ENCODE measurements around the gene PGAP6.
"Not testable (repeated sequence)": the region's sequence is repeated elsewhere in the genome, so short reads cannot be mapped to it uniquely, and the experiment has no call there.

Gene PGAP6, protein sequence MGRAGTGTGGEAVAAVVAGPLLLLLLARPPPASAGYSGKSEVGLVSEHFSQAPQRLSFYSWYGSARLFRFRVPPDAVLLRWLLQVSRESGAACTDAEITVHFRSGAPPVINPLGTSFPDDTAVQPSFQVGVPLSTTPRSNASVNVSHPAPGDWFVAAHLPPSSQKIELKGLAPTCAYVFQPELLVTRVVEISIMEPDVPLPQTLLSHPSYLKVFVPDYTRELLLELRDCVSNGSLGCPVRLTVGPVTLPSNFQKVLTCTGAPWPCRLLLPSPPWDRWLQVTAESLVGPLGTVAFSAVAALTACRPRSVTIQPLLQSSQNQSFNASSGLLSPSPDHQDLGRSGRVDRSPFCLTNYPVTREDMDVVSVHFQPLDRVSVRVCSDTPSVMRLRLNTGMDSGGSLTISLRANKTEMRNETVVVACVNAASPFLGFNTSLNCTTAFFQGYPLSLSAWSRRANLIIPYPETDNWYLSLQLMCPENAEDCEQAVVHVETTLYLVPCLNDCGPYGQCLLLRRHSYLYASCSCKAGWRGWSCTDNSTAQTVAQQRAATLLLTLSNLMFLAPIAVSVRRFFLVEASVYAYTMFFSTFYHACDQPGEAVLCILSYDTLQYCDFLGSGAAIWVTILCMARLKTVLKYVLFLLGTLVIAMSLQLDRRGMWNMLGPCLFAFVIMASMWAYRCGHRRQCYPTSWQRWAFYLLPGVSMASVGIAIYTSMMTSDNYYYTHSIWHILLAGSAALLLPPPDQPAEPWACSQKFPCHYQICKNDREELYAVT

DNA sequence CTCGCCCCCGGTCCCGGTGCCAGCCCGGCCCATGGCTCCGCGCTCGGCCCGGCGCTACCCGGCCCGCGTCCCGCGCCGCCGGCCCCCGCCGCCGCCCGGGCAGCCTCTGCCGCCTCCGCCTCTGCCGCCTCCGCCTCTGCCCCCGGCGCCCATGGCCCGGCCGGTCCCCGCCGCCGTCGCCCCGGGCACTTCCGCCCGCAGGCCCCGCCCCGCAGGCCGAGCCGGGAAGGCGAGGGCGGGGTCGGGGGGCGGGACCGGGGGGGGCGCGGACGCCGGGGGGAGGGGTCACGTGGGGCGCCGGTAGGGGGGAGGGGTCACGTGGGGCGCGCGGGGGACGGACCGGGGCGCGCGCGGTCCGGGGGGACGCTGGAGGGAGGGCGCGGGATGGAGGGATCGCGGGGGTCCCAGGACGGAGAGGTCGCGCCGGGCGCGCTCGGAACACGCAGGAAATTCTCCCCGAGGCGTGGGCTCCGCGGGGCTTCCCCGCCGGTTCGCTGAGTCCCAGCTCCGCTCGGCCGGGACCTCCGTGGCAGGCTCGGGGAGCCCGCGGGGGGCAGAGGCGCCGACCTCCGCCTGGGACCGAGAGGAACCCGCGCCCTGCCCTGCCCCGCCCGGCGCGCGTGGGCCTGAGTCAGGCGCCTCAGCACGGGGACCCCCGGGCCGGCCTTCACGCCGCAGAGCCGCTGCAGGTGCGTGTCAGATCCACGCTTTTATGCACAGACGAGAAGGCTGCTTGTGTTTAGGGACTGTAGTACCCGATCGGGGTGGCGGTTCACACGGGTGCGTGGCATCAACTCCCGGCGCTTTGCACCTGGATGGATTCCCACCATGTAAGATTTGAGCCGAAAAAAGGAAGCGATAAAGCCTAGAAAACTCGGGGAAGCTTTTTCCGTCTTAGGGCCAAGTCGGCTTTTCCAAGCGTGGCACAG is at the start of gene PGAP6:
Gene PGAP6 (minus strand): TSS at position 190 of the 929 bp plus-strand sequence. CDS start 157 bp downstream, at position 33.
- DNase-seq: peak; percentile 59

DNA sequence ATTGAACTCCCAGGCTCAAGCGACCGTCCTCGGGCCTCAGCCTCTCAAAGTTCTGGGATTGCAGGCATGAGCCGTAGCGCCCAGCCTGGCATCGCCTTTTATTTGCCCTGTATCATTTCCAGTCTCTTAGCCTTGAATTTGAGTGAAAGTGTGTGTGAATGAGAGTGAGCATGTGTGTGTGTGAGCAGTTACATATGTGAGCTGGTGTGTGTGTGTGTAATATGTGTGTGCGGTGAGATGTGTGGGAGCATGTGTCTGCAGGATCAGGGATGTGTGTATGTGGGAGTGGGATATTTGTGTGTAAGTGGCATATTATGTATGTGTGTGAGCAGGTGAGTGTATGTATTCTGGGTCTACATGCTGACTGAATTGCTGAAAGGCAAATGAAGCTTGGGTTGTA is 49.1 kb upstream of the PGAP6 start:
- DNase-seq: no peak

DNA sequence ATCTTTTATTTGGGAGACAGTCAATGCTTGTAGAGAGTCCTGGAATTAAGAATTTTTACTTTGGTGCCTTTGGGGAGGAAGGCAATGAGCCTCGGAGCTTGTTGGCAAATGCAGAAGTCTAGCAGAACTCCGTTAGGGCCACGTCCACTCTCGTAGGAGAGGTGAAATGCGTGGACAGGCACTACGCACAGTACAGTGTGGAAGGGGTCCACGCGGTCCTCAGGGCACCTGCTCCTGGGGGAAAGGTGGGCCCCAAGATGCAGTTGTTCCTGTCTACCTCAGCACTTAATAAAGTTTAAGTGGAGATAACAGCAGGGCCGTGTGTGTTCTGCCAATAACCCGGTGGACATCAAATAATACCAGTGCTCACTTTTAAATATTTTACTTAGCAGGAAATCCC is 45.5 kb upstream of the PGAP6 start:
- no peak for DNase-seq

DNA sequence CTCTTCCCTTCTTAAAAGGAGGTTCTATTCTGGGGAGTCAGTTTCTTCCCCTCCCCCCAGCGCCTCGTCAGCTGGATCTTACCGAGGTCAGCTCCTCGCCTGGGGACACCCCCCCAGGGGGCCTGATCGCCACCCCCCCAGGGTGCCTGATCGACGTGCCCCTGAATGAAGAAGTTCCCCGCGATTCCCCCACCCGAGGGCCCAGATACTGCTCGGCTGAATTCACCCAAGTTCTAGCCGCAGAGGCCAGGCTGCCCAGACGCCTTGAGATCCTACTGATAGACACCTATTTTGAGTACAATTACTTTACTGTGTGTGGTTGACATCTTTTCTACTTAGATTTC is 45.1 kb upstream of the PGAP6 start:
- DNase-seq: no peak

DNA sequence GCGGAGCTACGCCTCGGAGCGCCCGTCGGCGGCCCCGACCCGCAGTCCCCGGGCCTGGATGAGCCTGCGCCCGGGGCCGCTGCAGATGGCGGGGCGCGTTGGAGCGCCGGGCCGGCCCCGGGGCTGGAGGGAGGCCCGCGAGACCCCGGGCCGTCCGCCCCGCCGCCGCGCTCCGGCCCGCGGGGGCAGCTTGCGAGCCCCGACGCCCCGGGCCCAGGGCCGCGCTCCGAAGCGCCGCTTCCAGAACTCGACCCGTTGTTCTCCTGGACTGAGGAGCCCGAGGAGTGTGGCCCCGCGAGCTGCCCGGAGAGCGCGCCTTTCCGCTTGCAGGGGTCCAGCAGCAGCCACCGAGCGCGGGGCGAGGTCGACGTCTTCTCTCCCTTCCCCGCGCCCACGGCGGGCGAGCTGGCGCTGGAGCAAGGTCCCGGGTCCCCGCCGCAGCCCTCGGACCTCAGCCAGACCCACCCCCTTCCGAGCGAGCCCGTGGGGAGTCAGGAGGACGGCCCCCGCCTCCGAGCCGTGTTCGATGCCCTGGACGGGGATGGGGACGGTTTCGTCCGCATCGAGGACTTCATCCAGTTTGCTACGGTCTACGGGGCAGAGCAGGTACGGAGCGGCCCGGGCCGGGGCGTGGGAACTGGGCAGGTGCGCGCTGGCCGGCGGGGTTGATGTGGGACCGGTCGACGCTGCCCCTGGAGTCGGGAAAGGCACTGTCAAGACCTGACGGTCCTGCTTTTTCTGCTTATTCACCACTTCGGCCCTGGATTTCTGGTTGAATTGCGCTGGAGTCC is 44.5 kb upstream of the PGAP6 start:
- DNase-seq: no peak

DNA sequence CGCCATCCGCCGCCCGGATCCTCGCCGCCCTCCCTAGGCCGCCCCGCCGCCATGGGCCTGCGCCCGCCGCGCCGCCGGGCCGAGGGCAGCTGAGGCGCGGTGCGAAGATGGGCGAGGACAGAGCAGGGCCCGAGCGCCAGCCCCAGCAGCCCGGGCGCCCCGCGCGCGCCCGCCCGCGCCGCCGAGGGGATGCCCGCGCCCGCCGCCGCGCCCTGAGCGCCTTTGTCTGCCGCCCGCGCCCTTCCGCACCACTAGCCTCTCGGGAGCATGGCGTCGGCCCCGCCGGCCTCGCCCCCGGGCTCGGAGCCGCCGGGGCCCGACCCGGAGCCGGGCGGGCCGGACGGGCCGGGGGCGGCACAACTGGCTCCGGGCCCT is 43.9 kb upstream of the PGAP6 start:
- no peak for DNase-seq

DNA sequence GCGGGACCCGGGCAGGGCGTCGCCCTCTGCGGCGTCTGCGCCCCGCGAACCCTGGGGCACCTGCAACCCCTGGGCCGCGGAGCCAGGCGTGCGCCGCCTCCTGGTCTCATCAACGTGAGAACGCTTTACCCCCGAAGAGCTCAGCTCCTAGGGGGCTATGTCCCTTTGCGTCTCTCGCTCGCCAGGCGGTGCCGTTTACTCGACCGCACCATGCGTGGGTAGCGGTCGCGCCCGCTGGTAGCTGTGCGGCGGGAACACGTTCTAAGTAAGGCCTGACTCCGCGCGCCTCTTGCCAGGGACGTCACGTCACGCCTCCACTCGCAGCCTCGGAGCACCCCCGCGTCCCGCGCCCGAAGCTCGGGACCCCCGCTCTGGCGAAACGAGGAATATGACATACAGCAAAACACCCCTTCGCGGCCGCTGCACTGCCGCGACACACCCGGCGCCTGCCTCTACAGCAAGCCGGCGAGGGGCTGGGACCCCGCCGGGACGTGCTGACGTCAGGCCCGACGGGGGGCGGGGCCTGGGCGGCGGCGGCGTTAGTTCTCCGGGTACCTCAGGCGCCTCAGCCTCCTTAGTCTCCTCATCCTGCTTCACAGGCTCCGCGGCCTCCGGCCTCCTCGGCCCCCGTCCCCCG is 43.4 kb upstream of the PGAP6 start, which contains the start of gene RAB11FIP3:
Gene RAB11FIP3 (plus strand): TSS at position 568 of the 637 bp plus-strand sequence. CDS start 358 bp downstream, outside the sequence.
- DNase-seq: peak; percentile 82

DNA sequence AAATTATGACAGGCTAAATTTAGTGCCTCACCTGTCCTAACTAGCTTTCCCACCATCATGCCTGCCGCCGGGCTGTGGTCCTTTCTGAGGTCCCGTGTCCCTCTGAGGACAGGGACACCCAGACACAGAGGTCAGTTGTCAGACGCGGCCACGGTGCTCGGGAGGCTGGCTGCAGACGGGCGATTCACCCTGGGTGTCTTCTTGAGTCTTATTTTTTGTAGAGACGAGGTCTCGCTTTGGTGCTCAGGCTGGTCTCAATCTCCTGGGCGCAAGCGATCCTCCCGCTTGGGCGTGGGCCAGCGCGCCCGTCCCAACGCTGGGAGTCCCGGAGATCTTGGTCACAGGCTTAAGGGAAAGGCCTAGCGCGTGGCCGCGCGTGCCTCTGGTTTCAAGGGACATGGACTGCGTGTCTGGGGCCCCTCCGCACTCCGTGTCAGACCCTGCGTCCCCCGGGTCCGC is 42.9 kb upstream of the PGAP6 start:
- peak; percentile 66 for DNase-seq

DNA sequence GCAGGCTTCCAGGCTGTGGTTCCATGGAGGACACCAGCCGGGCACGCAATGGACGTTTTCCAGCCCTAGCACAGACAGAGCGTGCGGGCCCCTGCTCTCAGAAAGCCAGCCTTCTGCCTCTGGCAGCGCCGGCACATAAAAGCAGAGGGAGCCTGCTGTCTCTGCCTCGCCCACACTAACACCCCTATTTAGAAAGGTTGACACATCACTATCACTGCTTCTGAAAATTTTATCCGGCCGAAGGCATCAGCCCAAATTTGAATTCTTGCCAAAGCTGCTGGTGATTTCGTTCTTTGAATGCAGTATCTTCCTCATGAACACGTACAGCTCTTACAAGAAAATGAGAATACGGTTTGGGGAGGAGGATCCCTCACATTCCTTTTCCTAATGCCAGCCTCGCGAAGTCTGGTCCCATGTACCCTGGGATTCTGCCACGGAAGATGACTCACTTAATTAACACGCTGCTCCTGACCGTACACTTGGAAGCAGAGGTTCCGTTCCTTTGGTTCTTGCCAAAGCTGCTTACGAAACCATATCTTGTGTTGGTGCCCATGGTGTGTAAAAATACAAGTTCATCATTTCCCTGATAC is 42.4 kb upstream of the PGAP6 start:
- DNase-seq: peak; percentile 69

DNA sequence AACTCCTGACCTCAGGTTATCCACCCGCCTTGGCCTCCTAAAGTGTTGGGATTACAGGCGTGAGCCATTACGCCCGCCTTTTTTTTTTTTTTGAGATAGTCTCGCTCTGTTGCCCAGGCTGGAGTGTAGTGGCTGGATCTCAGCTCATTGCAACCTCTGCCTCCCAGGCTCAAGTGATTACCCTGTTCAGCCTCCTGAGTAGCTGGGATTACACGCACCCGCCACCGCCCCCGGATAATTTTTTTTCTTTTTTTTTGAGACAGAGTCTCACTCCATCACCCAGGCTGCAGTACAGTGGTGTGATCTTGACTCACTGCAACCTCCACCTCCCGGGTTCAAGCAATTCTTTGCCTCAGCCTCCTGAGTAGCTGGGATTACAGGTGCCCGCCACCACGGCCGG is 40.4 kb upstream of the PGAP6 start:
- DNase-seq: not testable (repeated sequence)

DNA sequence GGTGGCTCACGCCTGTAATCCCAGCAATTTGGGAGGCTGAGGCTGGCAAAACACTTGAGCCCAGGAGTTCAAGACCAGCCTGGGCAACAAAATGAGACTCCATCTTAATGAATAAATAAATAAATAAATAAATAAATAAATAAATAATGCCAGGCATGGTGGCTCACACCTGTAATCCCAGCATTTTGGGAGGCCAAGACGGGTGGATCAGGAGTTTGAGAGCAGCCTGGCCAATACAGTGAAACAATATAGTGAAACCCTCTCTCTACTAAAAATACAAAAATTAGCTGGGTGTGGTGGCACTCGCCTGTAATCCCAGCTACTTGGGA is 33.4 kb upstream of the PGAP6 start:
- not testable (repeated sequence) for DNase-seq

DNA sequence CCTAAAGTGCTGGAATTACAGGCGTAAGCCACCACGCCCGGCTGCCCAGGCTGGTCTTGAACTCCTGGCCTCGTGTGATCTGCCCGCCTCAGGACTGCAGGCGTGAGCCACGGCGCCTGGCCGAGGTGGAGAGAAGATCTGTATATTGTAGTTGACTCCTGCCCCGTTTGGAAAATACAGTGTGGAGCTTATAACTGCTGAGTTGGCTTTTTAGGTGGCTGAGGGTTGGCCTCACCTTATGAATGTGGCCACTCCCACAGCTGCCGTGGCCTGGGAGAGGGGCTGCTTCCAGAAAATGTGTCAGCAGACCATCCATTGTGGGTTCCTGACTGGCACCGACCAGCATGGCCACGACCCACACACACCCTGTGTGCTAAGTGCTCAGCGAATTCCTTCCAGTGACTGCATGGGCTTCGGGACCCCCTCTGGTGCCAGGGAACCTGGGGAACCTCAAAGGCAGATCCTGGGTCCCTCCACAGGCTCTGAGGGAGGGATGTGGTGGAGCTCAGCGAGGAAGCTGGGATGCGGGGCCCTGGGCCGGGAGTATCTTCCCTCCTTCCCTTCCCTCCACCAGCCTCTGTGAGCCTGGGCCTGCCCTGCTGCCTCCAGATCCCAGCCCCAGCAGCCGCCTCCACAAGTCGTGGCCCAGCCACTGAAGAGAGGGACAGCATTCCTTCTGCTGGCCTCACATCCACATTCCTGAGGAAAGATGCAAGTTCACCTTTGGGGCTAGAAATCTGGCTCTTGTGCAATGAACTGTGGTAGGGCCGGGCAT is 32.8 kb upstream of the PGAP6 start:
- no peak for DNase-seq

DNA sequence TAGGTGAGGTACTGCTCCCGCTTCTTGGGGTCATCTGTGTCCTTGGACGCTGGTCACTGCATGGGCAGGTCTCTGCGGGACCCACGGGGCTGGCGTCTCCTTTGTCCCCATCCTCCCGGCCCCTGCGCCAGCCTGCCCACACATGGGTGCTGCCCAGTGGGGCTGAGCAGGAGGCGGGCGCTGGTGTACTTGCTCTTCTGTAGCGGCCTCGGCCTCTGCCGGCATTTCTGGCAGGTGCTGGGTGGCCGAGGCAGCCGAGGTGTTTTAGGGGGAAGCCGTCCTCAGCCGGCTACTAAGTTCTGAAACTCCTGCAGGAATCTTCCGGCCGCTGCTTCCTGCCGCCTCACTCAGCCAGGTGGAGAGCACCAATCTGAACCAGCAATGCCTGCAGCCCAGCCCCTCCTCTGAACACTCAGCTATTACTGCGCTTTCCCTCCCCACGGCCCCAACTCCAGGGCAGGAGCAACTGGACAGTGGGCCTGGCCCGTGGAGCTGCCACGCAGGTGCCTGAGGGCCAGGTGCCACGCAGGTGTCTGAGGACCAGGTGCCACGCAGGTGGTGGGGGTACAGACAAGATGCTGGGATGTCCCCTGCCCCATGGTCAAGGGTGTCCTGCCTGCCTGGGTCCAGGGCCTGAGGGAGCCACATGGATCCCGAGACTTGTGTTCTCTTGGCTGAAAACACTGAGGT is 29.9 kb upstream of the PGAP6 start:
- DNase-seq: no peak

DNA sequence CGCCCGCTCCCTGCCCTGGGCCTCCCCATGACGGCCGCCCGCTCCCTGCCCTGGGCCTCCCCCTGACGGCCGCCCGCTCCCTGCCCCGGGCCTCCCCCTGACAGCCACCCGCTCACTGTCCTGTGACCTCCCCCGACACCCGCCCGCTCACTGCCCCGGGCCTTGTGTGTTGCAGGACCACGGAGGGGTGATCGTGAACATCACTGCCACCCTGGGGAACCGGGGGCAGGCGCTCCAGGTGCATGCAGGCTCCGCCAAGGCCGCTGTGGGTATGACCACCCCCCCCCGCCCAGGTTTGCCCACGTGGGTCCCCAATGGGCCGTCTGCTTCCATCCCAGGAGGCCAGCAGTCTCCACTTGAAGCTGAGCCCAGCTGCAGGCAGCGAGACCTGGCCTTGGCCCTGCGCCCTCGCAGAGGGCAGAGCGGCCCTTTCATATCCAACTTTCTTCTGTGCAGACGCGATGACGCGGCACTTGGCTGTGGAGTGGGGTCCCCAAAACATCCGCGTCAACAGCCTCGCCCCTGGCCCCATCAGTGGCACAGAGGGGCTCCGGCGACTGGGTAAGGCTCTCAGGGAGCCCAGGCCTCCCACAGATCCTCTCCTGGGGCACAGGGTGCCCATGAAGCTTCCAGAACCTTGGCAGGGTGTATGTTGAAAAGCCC is 28.9 kb upstream of the PGAP6 start:
- no peak for DNase-seq

DNA sequence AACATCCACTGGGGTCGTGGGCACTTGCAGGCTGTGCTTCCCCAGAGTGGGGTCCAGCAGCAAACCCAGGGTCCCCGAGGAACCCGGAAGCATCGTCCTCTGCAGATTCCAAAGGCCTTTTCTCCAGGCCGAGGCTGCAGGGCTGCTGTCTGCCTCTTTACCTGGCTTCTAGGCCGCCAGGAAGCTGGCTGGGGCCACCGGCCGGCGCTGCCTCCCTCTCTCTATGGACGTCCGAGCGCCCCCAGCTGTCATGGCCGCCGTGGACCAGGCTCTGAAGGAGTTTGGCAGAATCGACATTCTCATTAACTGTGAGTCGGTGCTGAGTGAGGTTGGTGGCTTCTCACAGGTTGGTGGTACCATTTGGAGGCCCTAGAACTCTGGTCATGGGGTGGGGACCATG is 25.5 kb upstream of the PGAP6 start:
- no peak for DNase-seq

DNA sequence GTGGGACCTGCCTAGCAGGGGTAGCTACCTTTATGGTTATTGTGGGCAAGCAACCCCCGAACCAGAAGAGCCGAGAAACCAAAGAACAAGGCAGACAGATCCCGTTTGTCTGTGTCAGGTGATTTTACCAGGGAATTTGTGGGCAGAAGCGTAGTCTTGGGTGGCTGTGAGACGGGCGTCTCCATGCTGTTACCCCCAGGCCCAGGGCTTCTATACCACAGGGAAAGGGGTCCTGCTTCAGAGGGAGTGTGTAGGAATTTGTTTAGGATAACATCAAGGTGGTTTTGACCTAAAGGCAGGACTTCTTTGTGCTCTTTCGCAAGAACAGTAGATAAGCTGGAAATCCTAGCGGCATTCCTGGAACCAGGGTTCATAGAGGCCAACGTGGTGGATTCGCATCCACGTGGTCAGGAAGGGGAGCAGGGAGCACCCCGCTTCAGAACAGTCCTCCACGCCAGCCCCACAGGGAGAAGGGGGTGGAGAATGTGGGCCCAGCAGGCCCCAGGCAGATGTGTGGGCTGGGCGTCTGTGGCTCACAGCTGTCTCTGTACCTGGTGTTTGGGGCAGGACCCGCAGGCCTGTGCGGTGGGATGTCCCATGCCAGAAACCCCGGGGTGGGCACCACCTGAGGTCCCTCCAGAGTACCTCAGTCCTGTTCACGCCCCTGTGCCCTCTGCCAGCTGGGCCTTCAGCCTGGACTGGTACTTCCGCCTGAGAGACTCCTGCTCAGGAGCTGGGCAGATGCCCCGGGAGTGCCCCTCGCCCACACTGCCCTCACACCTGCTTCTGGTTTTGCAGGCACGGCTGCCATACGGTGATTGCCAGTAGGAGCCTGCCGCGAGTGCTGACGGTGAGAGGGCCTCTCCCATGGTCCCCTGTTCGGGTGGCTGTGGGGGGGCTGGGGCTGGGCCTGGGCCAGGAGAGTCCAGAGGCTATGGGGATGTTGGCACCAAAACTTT is 24.0 kb upstream of the PGAP6 start:
- DNase-seq: no peak

DNA sequence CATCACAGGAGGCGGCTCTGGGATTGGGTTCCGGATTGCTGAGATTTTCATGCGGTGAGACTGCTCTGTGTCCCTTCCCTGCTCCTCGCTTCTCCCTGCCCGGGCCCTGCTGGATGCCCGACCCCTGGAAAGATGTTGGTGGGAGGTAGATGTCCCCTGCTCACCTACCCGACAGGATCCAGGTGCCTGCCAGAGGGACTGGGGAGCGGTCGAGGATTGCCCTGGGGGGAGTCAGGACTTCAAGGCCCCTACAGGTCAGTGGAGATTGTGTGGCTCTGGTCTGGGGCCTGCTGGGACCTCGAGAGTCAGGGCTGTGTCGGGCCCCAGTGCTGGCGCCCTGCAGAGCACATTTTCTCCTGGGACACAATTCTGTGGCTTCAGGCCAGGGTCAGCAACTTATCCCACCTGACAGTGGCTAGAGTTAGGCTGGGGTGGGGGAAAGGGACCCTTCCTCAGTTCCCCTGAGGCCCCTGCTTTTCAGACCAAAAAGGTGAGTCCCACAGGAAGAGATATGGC is 23.3 kb upstream of the PGAP6 start:
- no peak for DNase-seq

Measured in hematopoietic multipotent progenitor cell treated with erythropoietin and hydrocortisone succinate and interleukin-3 and kit ligand, for 8 days (in vitro differentiated cells).